GM12891 (cell line): Measurements from ENCODE around the gene CD300E.

Experiments
- DNase-seq: peaks from one replicate; pipeline ENCODE4 v3.0.0; 2011; ENCODE audit warnings: low spot score; ENCODE audit not compliant: insufficient read length
- FAIRE-seq: peaks from 2 replicates; lab custom pipeline; 2011; peaks lifted over from hg19 to GRCh38; lab: Jason Lieb, UNC
- PAX5 ChIP-seq: IDR thresholded peaks from 2 replicates; pipeline ENCODE4 v1.6.1; 2011; ENCODE audit warnings: low read length, moderate library complexity, mild to moderate bottlenecking; ENCODE audit not compliant: insufficient read depth, severe bottlenecking
- POLR2A ChIP-seq: IDR thresholded peaks from 2 replicates; pipeline ENCODE4 v1.6.1; 2011; ENCODE audit warnings: low read depth, low read length, control low read depth
- POLR2AphosphoS5 ChIP-seq: IDR thresholded peaks from 2 replicates; pipeline ENCODE4 v1.6.1; 2011; ENCODE audit warnings: low read depth, low read length, control low read depth
- POU2F2 ChIP-seq: IDR thresholded peaks from 2 replicates; pipeline ENCODE4 v1.6.1; 2011; ENCODE audit warnings: low read depth, mild to moderate bottlenecking, control low read depth, low read length, moderate library complexity
- SPI1 ChIP-seq: IDR thresholded peaks from 2 replicates; pipeline ENCODE4 v1.6.1; 2011; ENCODE audit warnings: low read depth, low read length, control low read depth
- TAF1 ChIP-seq: IDR thresholded peaks from 2 replicates; pipeline ENCODE4 v1.6.1; 2011; ENCODE audit warnings: low read depth, low read length, control low read depth

Gene CD300E

GRCh38 chr17:74603746-74604145 is 19.8 kb downstream of the CD300E start:
- TF ChIP-seq SPI1 (no peak), POU2F2 (no peak), PAX5 (no peak), POLR2A (no peak), POLR2AphosphoS5 (no peak), TAF1 (no peak)
- DNase-seq, result no peak
- FAIRE-seq, result peak; percentile 28

- no peak for TF ChIP-seq POLR2A
- TF ChIP-seq POU2F2, result no peak
- no peak for TF ChIP-seq POLR2AphosphoS5
- TF ChIP-seq SPI1, result no peak
- TF ChIP-seq PAX5, result no peak
- TF ChIP-seq TAF1, result no peak
- DNase-seq (no peak), FAIRE-seq (no peak)
These were observed 20.4 kb downstream of the CD300E start for GRCh38 chr17:74603037-74603635.

GRCh38 chr17:74601944-74602572 is 21.5 kb downstream of the CD300E start:
- TF ChIP-seq POU2F2 (no peak), POLR2A (no peak), PAX5 (no peak), SPI1 (no peak), TAF1 (no peak), POLR2AphosphoS5 (no peak)
- DNase-seq (peak; percentile 41), FAIRE-seq (peak; percentile 64)

GRCh38 chr17:74599448-74599939 is 24.0 kb downstream of the CD300E start:
- TF ChIP-seq POU2F2 (no peak), PAX5 (no peak), TAF1 (no peak), POLR2A (no peak), POLR2AphosphoS5 (no peak), SPI1 (no peak)
- no peak for DNase-seq
- no peak for FAIRE-seq

GRCh38 chr17:74599023-74599399 is 24.5 kb downstream of the CD300E start:
- FAIRE-seq (no peak), DNase-seq (no peak)
- TF ChIP-seq TAF1, result no peak
- no peak for TF ChIP-seq POLR2AphosphoS5
- no peak for TF ChIP-seq POLR2A

GRCh38 chr17:74598346-74599022 is 25.1 kb downstream of the CD300E start:
- DNase-seq, result no peak
- TF ChIP-seq TAF1 (no peak), POU2F2 (no peak), PAX5 (no peak), POLR2AphosphoS5 (no peak), SPI1 (no peak), POLR2A (no peak)
- no peak for FAIRE-seq

GRCh38 chr17:74597069-74597790 is 26.3 kb downstream of the CD300E start:
- DNase-seq (no peak), FAIRE-seq (no peak)
- TF ChIP-seq SPI1, result no peak

GRCh38 chr17:74595037-74595750 is 28.3 kb downstream of the CD300E start:
- FAIRE-seq (no peak), DNase-seq (no peak)
- TF ChIP-seq POLR2AphosphoS5 (no peak), POU2F2 (no peak), SPI1 (no peak), POLR2A (no peak), TAF1 (no peak)
